NOMO-1 treated with dmso at 0.1 percent for 144 hours (cell line): ENCODE data around the gene TMEM186.
"Not testable (repeated sequence)": the region's sequence is repeated elsewhere in the genome, so short reads cannot be mapped to it uniquely, and the experiment has no call there.

Experiments used
- DNase-seq: peaks from one replicate; lab custom pipeline; 2025; ENCODE audit not compliant: unreplicated experiment; lab: John Stamatoyannopoulos, UW

The TMEM186 gene

GRCh38 chr16:8797364-8798173, at the start of gene TMEM186, which contains the start of gene PMM2:
Gene TMEM186, minus strand, starts transcription at chr16:8797639. Its CDS starts 25 bp downstream, at chr16:8797614.
Gene PMM2, plus strand, starts transcription at chr16:8797839. Its CDS starts 44 bp downstream, at chr16:8797883.
- DNase-seq, result peak; percentile 92

GRCh38 chr16:8847145-8847544, 49.7 kb upstream of the TMEM186 start:
- DNase-seq, result no peak

- no peak for DNase-seq
Observed at GRCh38 chr16:8846401-8846932, 49.0 kb upstream of the TMEM186 start.

GRCh38 chr16:8845699-8846298, 48.4 kb upstream of the TMEM186 start:
- no peak for DNase-seq

- DNase-seq, result not testable (repeated sequence)
Observed at GRCh38 chr16:8843296-8843695, 45.9 kb upstream of the TMEM186 start.

GRCh38 chr16:8842016-8842415, 44.6 kb upstream of the TMEM186 start:
- DNase-seq, result not testable (repeated sequence)

- not testable (repeated sequence) for DNase-seq
Observed at GRCh38 chr16:8837594-8837993, 40.2 kb upstream of the TMEM186 start.

- not testable (repeated sequence) for DNase-seq
Observed at GRCh38 chr16:8836797-8837196, 39.4 kb upstream of the TMEM186 start.

GRCh38 chr16:8832717-8833105, 35.3 kb upstream of the TMEM186 start:
- DNase-seq, result no peak

GRCh38 chr16:8831871-8832716, 34.7 kb upstream of the TMEM186 start:
- no peak for DNase-seq

- no peak for DNase-seq
Observed at GRCh38 chr16:8831450-8831849, 34.0 kb upstream of the TMEM186 start.

- no peak for DNase-seq
Observed at GRCh38 chr16:8828541-8829165, 31.2 kb upstream of the TMEM186 start.

- DNase-seq, result no peak
Observed at GRCh38 chr16:8826278-8826879, 28.9 kb upstream of the TMEM186 start.

- DNase-seq, result no peak
Observed at GRCh38 chr16:8822403-8822802, 25.0 kb upstream of the TMEM186 start.

GRCh38 chr16:8819411-8820034, 22.1 kb upstream of the TMEM186 start:
- DNase-seq, result no peak

- DNase-seq, result no peak
Observed at GRCh38 chr16:8818504-8819270, 21.2 kb upstream of the TMEM186 start.

GRCh38 chr16:8816967-8817655, 19.7 kb upstream of the TMEM186 start:
- DNase-seq, result no peak

GRCh38 chr16:8814095-8814806, 16.8 kb upstream of the TMEM186 start:
- no peak for DNase-seq
